ENCODE measurements around the gene FCER1G.
"Not testable (repeated sequence)": the region's sequence is repeated elsewhere in the genome, so short reads cannot be mapped to it uniquely, and the experiment has no call there.

FCER1G gene

GRCh38 chr1:161229896-161230295 is 14.8 kb downstream of the FCER1G start:
- DNase-seq (ENCODE audit: low spot score): no peak

GRCh38 chr1:161230762-161231161 is 15.7 kb downstream of the FCER1G start:
- no peak for DNase-seq (ENCODE audit: low spot score)

DNA sequence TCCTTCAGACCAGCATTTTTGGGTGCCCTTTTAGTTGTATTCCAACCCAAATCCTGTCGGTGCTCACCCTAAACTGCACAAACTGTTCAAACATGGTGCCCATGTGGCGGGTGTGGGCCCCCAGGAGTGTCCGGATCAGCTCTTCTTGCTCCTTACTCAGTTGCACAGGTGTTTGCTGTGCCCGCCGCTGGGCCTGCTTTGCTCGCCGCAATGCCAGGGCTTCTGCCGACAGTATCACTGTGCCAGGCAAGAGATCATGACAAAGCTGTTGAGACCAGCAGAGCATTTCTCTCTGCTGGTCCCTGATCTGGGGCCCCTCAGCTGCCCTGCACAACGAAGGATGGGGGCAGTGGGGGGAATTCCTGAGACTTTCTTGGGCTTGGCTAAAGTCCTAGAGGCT is 18.0 kb downstream of the FCER1G start:
- DNase-seq (ENCODE audit: low spot score): no peak

- DNase-seq (ENCODE audit: low spot score): no peak
Observed at GRCh38 chr1:161235957-161236775, 21.1 kb downstream of the FCER1G start.

GRCh38 chr1:161238039-161238473 is 23.0 kb downstream of the FCER1G start, which contains the start of gene NR1I3:
Gene NR1I3, minus strand, starts transcription at chr1:161238203. Its CDS starts 1,638 bp downstream, at chr1:161236565.
- no peak for DNase-seq (ENCODE audit: low spot score)

DNA sequence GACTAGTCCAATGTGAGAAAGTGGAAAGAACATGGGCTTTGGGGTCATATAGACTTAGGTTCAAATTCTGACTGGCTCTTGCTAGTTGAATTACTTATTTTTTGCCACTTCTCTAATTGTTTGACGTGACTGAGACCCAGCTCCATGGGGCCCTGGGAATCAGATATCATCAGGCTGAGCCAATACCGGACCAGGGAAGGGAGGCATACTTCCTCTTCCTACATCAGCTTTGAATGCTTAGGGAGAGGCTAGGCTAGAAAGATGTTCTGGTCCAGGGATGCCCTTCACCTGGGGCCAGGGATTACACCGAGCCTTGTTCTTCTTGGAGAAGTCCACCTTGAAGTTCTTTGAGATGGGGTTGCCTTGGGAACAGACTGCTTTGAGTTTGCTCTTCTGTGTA is 26.6 kb downstream of the FCER1G start:
- no peak for DNase-seq (ENCODE audit: low spot score)

GRCh38 chr1:161242313-161242712 is 27.2 kb downstream of the FCER1G start:
- DNase-seq (ENCODE audit: low spot score): no peak

DNA sequence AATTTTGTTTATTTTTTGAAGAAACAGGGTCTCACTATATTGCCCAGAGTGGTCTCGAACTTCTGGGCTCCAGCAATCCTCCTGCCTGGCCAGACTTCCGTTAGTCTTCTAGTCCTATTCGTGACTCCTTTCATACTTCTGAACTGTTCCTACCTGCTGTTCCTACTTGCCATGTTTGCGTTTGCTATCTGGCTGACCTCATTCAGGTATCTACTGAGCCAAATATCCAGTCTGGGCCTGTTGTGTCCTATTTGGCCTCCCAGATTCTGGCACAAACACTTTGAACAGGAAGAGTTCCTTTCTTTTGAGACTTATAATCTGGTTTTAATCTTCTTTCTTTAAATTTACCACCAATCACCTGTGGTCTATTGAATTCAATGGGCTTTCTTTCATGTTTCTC is 29.8 kb downstream of the FCER1G start:
- DNase-seq (ENCODE audit: low spot score): no peak

DNA sequence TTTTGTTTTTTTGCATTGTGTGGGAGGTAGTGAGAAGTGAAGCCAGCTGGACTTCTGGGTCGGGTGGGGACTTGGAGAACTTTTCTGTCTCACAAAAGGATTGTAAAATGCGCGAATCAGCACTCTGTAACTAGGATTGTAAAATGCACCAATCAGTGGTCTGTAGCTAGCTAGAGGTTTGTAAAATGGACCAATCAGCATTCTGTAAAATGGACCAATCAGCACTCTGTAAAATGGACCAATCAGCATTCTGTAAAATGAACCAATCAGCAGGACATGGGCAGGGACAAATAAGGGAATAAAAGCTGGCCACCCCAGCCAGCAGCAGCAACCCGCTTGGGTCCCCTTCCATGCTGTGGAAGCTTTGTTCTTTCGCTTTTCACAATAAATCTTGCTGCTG is 35.0 kb downstream of the FCER1G start:
- not testable (repeated sequence) for DNase-seq (ENCODE audit: low spot score)

DNA sequence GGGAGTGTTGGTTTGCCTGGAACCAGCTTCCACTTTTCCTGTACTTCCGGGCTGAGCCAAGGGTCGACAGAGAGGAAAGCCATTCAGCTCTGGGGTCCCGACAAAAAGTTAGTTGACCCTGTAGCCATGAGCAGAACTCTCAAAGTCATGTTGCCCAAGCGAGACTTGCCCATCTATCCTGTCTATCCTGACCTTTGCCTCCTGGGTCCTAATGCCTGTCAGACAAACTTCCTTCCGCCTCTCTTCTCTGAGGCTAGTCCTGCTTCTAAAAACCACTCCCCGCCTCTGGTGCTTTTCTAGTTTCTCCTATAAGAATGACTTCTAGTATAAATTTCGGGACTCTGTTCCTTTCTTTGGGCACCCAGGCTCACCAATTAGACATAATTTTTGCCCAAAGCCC is 35.7 kb downstream of the FCER1G start:
- DNase-seq (ENCODE audit: low spot score): no peak

DNA sequence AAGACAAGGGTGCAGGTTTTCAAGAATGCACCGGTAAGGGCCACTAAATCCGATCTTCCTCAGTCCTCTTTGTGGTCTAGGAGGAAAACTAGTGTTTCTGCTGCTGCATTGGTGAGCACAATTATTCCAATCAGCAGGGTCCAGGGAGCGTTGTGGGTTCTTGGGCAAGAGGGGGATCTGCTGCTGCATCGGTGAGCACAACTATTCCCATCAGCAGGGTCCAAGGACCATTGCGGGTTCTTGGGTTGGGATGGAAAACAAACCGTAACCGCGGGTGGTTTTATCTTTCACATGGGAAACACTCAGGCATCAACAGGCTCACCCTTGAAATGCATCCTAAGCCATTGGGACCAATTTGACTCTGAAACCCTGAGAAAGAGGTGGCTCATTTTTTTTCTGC is 36.5 kb downstream of the FCER1G start:
- DNase-seq (ENCODE audit: low spot score): no peak

- not testable (repeated sequence) for DNase-seq (ENCODE audit: low spot score)
Observed at GRCh38 chr1:161255302-161255701, 40.2 kb downstream of the FCER1G start.

- DNase-seq (ENCODE audit: low spot score): not testable (repeated sequence)
Observed at GRCh38 chr1:161255955-161256520, 40.9 kb downstream of the FCER1G start.

DNA sequence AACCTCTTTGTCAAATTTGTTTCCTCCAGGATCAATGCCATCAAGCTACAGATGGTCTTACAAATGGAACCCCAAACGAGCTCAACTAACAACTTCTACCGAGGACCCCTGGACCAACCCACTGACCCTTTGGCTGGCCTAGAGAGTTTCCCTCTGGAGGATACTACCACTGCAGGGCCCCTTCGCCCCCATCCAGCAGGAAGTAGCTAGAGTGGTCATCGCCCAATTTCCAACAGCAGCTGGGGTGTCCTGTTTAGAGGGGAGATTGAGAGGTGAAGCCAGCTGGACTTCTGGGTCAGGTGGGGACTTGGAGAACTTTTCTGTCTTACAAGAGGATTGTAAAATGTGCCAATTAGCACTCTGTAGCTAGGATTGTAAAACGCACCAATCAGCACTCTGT is 42.0 kb downstream of the FCER1G start:
- not testable (repeated sequence) for DNase-seq (ENCODE audit: low spot score)

GRCh38 chr1:161258439-161259344 is 43.6 kb downstream of the FCER1G start, which contains the start of gene PCP4L1:
Gene PCP4L1, plus strand, starts transcription at chr1:161258745. Its CDS starts 230 bp downstream, at chr1:161258975.
- DNase-seq (ENCODE audit: low spot score): no peak

- no peak for DNase-seq (ENCODE audit: low spot score)
Observed at GRCh38 chr1:161259345-161259702, 44.2 kb downstream of the FCER1G start.

GRCh38 chr1:161259765-161260164 is 44.7 kb downstream of the FCER1G start:
- DNase-seq (ENCODE audit: low spot score): no peak

GRCh38 chr1:161260376-161261260 is 45.5 kb downstream of the FCER1G start:
- DNase-seq (ENCODE audit: low spot score): no peak

GRCh38 chr1:161261261-161262235 is 46.5 kb downstream of the FCER1G start:
- DNase-seq (ENCODE audit: low spot score): no peak

DNA sequence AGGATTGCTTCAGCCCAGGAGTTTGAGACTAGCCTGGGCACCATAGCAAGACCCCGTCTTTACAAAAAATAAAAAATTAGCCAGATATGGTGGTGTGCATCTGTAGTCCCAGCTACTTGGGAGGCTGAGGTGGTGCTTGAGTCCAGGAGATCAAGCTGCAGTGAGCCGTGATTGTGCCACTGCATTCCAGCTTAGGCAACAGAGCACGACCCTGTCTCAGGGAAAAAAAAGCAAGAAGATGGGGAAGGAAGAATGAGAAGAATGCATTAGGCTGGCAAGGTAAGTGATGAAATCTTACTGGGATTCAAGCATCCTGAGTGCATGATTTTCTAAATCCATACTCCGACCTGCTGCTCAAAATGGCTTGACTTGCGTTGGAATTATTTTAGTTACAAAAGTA is 50.2 kb downstream of the FCER1G start:
- DNase-seq (ENCODE audit: low spot score): no peak

All from HuH-7.5 (cell line).